Gastroesophageal sphincter (tissue), 4 donors: ENCODE data around the gene PIRT. TPM values are rescaled to one million over a fixed set of nuclear protein-coding genes. Genes with fewer than 3 reads are reported as not detected.

Source experiments
- ATAC-seq: fragments of 150-250 bp; one replicate; pipeline ENCODE4 v1.9.1; 2016; ENCODE audit warnings: mild to moderate bottlenecking, moderate library complexity
- H3K27ac ChIP-seq, 4 donors: fragments of 200-600 bp; sonication (generic) in 3 of 4; 1 replicate in 3 of 4; 2 replicates in 1 of 4; pipeline ENCODE4 v1.5.1; 2016 to 2019
- H3K27me3 ChIP-seq: fragments of 200-600 bp; sonication (generic); one replicate; pipeline ENCODE4 v1.5.1; 2019
- H3K36me3 ChIP-seq, 2 donors: fragments of 200-600 bp; sonication (generic); one replicate each; pipeline ENCODE4 v1.5.1; 2019; ENCODE audit warnings: control low read depth in 1 of 2
- H3K4me1 ChIP-seq, 3 donors: fragments of 200-600 bp; sonication (generic); 1 replicate in 2 of 3; 2 replicates in 1 of 3; pipeline ENCODE4 v1.5.1; 2016 to 2019; ENCODE audit warnings: control low read depth in 2 of 3
- H3K4me3 ChIP-seq, 2 donors: fragments of 200-600 bp; sonication (generic); one replicate each; pipeline ENCODE4 v1.5.1; 2019; ENCODE audit warnings: mild to moderate bottlenecking in 1 of 2, moderate library complexity in 1 of 2
- H3K9me3 ChIP-seq, 3 donors: fragments of 200-600 bp; sonication (generic); one replicate each; pipeline ENCODE4 v1.5.1; 2017 to 2019; ENCODE audit warnings: control low read depth in 2 of 3
- CTCF ChIP-seq, 4 experiments: fragments of 200-600 bp in 2 of 4; fragments of 450-650 bp in 2 of 4; sonication (generic) in 1 of 4; IDR thresholded peaks; one replicate each; pipeline ENCODE4 v1.5.1; 2017 to 2019; ENCODE audit warnings: antibody characterized with exemption in 4 of 4, mild to moderate bottlenecking in 2 of 4, moderate library complexity in 2 of 4
- EP300 ChIP-seq: sonication (generic); formaldehyde crosslinking; IDR thresholded peaks from one replicate; pipeline ENCODE4 v1.6.1; 2017; ENCODE audit warnings: antibody characterized with exemption, mild to moderate bottlenecking
- POLR2A ChIP-seq, 2 donors: fragments of 450-650 bp; IDR thresholded peaks; one replicate each; pipeline ENCODE4 v1.6.1; 2017; ENCODE audit warnings: antibody characterized with exemption in 2 of 2, mild to moderate bottlenecking in 2 of 2, moderate library complexity in 1 of 2
- POLR2AphosphoS5 ChIP-seq: sonication (generic); formaldehyde crosslinking; IDR thresholded peaks from one replicate; pipeline ENCODE4 v1.6.1; 2017; ENCODE audit warnings: antibody characterized with exemption
- WGBS, 2 donors: methylation state at CpG; one replicate each; pipeline ENCODE4 v1.1.5; 2018; ENCODE audit warnings: low coverage in 1 of 2; 5-methylcytosine and 5-hydroxymethylcytosine counted together
- total RNA-seq, 4 donors: library from RNA; depleted of rRNA; stranded (reverse); fragments of >200 nt; gene quantifications; one replicate each; pipeline ENCODE4 v1.1.0, GENCODE V29; 2016

PIRT gene
- total RNA-seq, 4 donors from 2014 or later, result 0.19 to 2.1 (median 0.91) TPM

GRCh38 chr17:10792151-10792550 lies 45.7 kb downstream of the PIRT start:
- peaks cover 0 to 23% (median 0%) of the 10 kb centered on the region in 3 donors for H3K4me1 ChIP-seq
- TF ChIP-seq POLR2AphosphoS5 (no peak), EP300 (no peak), POLR2A (IDR thresholded peaks at IDR 0.05) (no peak), CTCF (IDR thresholded peaks at IDR 0.05) (no peak)
- H3K36me3 ChIP-seq, result no peaks in the 10 kb centered on the region
- H3K27me3 ChIP-seq, result no peaks in the 10 kb centered on the region
- WGBS, 2 donors, result 66% methylated on average over 3 of the region's 8 CpGs; no CpG with 5 or more reads in 1 of the 2 donors
- no peak overlapping the region for H3K27ac ChIP-seq
- no peak for ATAC-seq
- no peak overlapping the region for H3K4me3 ChIP-seq
- no peaks in the 10 kb centered on the region for H3K9me3 ChIP-seq

- H3K36me3 ChIP-seq, result no peaks in the 10 kb centered on the region
- no peak overlapping the region for H3K4me3 ChIP-seq
- H3K9me3 ChIP-seq, result no peaks in the 10 kb centered on the region
- H3K4me1 ChIP-seq, result peaks cover 0 to 23% (median 0%) of the 10 kb centered on the region in 3 donors
- no peaks in the 10 kb centered on the region for H3K27me3 ChIP-seq
- TF ChIP-seq POLR2A (IDR thresholded peaks at IDR 0.05), result no peak
- no peak for TF ChIP-seq POLR2AphosphoS5
- no peak for TF ChIP-seq CTCF (IDR thresholded peaks at IDR 0.05)
- no peak for TF ChIP-seq EP300
- H3K27ac ChIP-seq, result no peak overlapping the region
- no peak for ATAC-seq
- WGBS, 2 donors, result 66 to 73% methylated on average over 9 of the region's 9 CpGs
Measured at GRCh38 chr17:10790491-10791401, 47.1 kb downstream of the PIRT start.

- 62 to 89% methylated on average over 3 to 4 of the region's 4 CpGs for WGBS, 2 donors
- peaks cover 0 to 23% (median 0%) of the 10 kb centered on the region in 3 donors for H3K4me1 ChIP-seq
- no peak overlapping the region for H3K27ac ChIP-seq
- no peak overlapping the region for H3K4me3 ChIP-seq
- no peaks in the 10 kb centered on the region for H3K36me3 ChIP-seq
- ATAC-seq, result peak; percentile 32
- no peak for TF ChIP-seq EP300
- no peak for TF ChIP-seq POLR2A (IDR thresholded peaks at IDR 0.05)
- no peak for TF ChIP-seq CTCF (IDR thresholded peaks at IDR 0.05)
- no peak for TF ChIP-seq POLR2AphosphoS5
- H3K9me3 ChIP-seq, result no peaks in the 10 kb centered on the region
- no peaks in the 10 kb centered on the region for H3K27me3 ChIP-seq
Measured at GRCh38 chr17:10789694-10790271, 48.1 kb downstream of the PIRT start.

GRCh38 chr17:10787306-10788045 lies 50.4 kb downstream of the PIRT start:
- H3K27ac ChIP-seq, result no peak overlapping the region
- no peak overlapping the region for H3K4me3 ChIP-seq
- ATAC-seq, result no peak
- WGBS, 2 donors, result 86 to 100% methylated on average over 1 to 5 of the region's 5 CpGs
- no peaks in the 10 kb centered on the region for H3K27me3 ChIP-seq
- TF ChIP-seq POLR2A (IDR thresholded peaks at IDR 0.05) (no peak), CTCF (IDR thresholded peaks at IDR 0.05) (no peak), POLR2AphosphoS5 (no peak), EP300 (no peak)
- H3K9me3 ChIP-seq, result peaks cover 0 to 6% (median 0%) of the 10 kb centered on the region in 3 donors
- H3K4me1 ChIP-seq, result peaks cover 0 to 23% (median 0%) of the 10 kb centered on the region in 3 donors
- H3K36me3 ChIP-seq, result no peaks in the 10 kb centered on the region
